Keratinocyte (primary cell): ENCODE results near the gene EXOSC5. TPM values are rescaled to one million over a fixed set of nuclear protein-coding genes. Genes with fewer than 3 reads are reported as not detected.

Experiments used
- DNase-seq: peaks from one replicate; pipeline ENCODE4 v3.0.0-alpha.2; 2011; ENCODE audit warnings: low read depth, missing footprints, low spot score
- FAIRE-seq: peaks from 2 replicates; lab custom pipeline; 2011; peaks lifted over from hg19 to GRCh38; lab: Jason Lieb, UNC
- H2AFZ ChIP-seq: 2 replicates; pipeline ENCODE4 v1.6.0; 2012; ENCODE audit warnings: low read length, control low read depth, inconsistent platforms; ENCODE audit not compliant: control insufficient read depth
- H3K27ac ChIP-seq: 2 replicates; pipeline ENCODE4 v1.5.1; 2011; ENCODE audit warnings: low read length; ENCODE audit not compliant: control insufficient read depth, insufficient read depth
- H3K27me3 ChIP-seq: 3 replicates; pipeline ENCODE4 v1.6.0; 2011; ENCODE audit warnings: low read length; ENCODE audit not compliant: control insufficient read depth, insufficient read depth; ENCODE audit errors: extremely low read depth
- H3K36me3 ChIP-seq, 2 experiments: 2 replicates in 1 of 2; 3 replicates in 1 of 2; pipeline ENCODE4 v1.5.1; 2011; ENCODE audit warnings: low read length in 2 of 2, mild to moderate bottlenecking in 1 of 2; ENCODE audit not compliant: control insufficient read depth in 2 of 2, insufficient read depth in 2 of 2; ENCODE audit errors: extremely low read depth in 1 of 2
- H3K4me1 ChIP-seq: 3 replicates; pipeline ENCODE4 v1.5.1; 2011; ENCODE audit warnings: low read length; ENCODE audit not compliant: control insufficient read depth, insufficient read depth; ENCODE audit errors: extremely low read depth
- H3K4me2 ChIP-seq: 3 replicates; pipeline ENCODE4 v1.6.0; 2011; ENCODE audit warnings: low read depth, low read length; ENCODE audit not compliant: control insufficient read depth, insufficient read depth; ENCODE audit errors: extremely low read depth
- H3K4me3 ChIP-seq, 3 experiments: fragments of 200-600 bp in 1 of 3; sonication (generic) in 1 of 3; 2 replicates in 2 of 3; 3 replicates in 1 of 3; pipeline ENCODE4 v1.5.1; 2011 to 2016; ENCODE audit warnings: low read length in 3 of 3, mild to moderate bottlenecking in 3 of 3, control low read depth in 2 of 3, inconsistent platforms in 1 of 3, low read depth in 1 of 3, mixed read lengths in 1 of 3, mixed run types in 1 of 3, moderate library complexity in 1 of 3; ENCODE audit not compliant: control insufficient read depth in 2 of 3, insufficient read depth in 2 of 3; ENCODE audit errors: extremely low read depth in 1 of 3
- H3K79me2 ChIP-seq: 2 replicates; pipeline ENCODE4 v1.6.0; 2012; ENCODE audit warnings: low read length; ENCODE audit not compliant: control insufficient read depth, insufficient read depth
- H3K9ac ChIP-seq: 3 replicates; pipeline ENCODE4 v1.6.0; 2011; ENCODE audit warnings: low read length; ENCODE audit not compliant: control insufficient read depth, insufficient read depth; ENCODE audit errors: extremely low read depth
- H3K9me1 ChIP-seq: 3 replicates; pipeline ENCODE4 v1.6.0; 2011; ENCODE audit warnings: low read length; ENCODE audit not compliant: control insufficient read depth, insufficient read depth; ENCODE audit errors: extremely low read depth
- H3K9me3 ChIP-seq: 2 replicates; pipeline ENCODE4 v1.5.1; 2012; ENCODE audit warnings: low read depth, low read length; ENCODE audit not compliant: control insufficient read depth
- H4K20me1 ChIP-seq: 3 replicates; pipeline ENCODE4 v1.6.0; 2011; ENCODE audit warnings: low read length; ENCODE audit not compliant: control insufficient read depth, insufficient read depth; ENCODE audit errors: extremely low read depth
- CTCF ChIP-seq, 3 experiments: IDR thresholded peaks in 1 of 3; conservative IDR thresholded peaks in 1 of 3; optimal IDR thresholded peaks in 1 of 3; 2 replicates in 2 of 3; 3 replicates in 1 of 3; pipeline versions ENCODE3 to v1.5.1; 2011; ENCODE audit warnings: low read length in 3 of 3, mild to moderate bottlenecking in 3 of 3, moderate library complexity in 2 of 3, control low read depth in 1 of 3, inconsistent platforms in 1 of 3; ENCODE audit not compliant: insufficient read depth in 2 of 3; ENCODE audit errors: extremely low read depth in 1 of 3
- EZH2 ChIP-seq: IDR thresholded peaks from one replicate; pipeline ENCODE4 v1.6.1; 2012; ENCODE audit warnings: inconsistent platforms, mild to moderate bottlenecking, low read length, moderate library complexity
- dilution Hi-C: fragments of 300-500 bp; cut with MboI; formaldehyde crosslinking; loops from one replicate; pipeline ENCODE4 v1.7.0; 2020; ENCODE audit warnings: low sequenced_read_pairs; ENCODE audit not compliant: extremely low pct_ligation_motif_present
- polyA plus RNA-seq, 5 experiments: library from polyadenylated mRNA; depleted of rRNA in 3 of 5; stranded (reverse) in 3 of 5; stranded (forward) in 1 of 5; unstranded in 1 of 5; fragments of >200 nt; gene quantifications; 1 replicate in 1 of 5; 2 replicates in 3 of 5; 3 replicates in 1 of 5; pipeline versions ENCODE4 v1.2.1 to v1.2.3, GENCODE V29; 2011 to 2012; ENCODE audit warnings: missing spikeins in 2 of 5, low read depth in 1 of 5, low replicate concordance in 1 of 5

EXOSC5 gene
- polyA plus RNA-seq, 1 donor (not counting 4 experiments of a cell fraction or from before 2014, with no cell fraction given), result 12.5 TPM

GRCh38 chr19:41412953-41413352, 15.8 kb upstream of the EXOSC5 start:
- Histone ChIP-seq H3K27me3 (no peaks in the 10 kb centered on the region), H3K4me2 (no peak overlapping the region), H3K27ac (no peak overlapping the region), H4K20me1 (no peaks in the 10 kb centered on the region), H3K4me1 (peaks cover 5% of the 10 kb centered on the region), H3K4me3 (no peak overlapping the region), H3K9ac (no peak overlapping the region), H3K36me3 (peaks cover 0 to 5% of the 10 kb centered on the region in 2 experiments), H3K9me3 (no peaks in the 10 kb centered on the region), H3K9me1 (no peaks in the 10 kb centered on the region), H2AFZ (no peak overlapping the region), H3K79me2 (no peaks in the 10 kb centered on the region)
- TF ChIP-seq CTCF (optimal IDR thresholded peaks at IDR 0.05 in 1 of 3, IDR thresholded peaks at IDR 0.05 in 1 of 3, conservative IDR thresholded peaks at IDR 0.05 in 1 of 3; ENCODE audit: extremely low read depth in 1 of 3, insufficient read depth in 2 of 3, low read length in 3 of 3) (no peak), EZH2 (no peak)
- FAIRE-seq (no peak), DNase-seq (no peak)
- dilution Hi-C loops, result no loop called here

- no peak overlapping the region for H3K4me3 ChIP-seq
- peaks cover 5% of the 10 kb centered on the region for H3K4me1 ChIP-seq
- H3K27me3 ChIP-seq, result no peaks in the 10 kb centered on the region
- no peak overlapping the region for H3K4me2 ChIP-seq
- no peak for DNase-seq
- no peaks in the 10 kb centered on the region for H3K9me1 ChIP-seq
- H2AFZ ChIP-seq, result no peak overlapping the region
- no peak overlapping the region for H3K27ac ChIP-seq
- H3K79me2 ChIP-seq, result no peaks in the 10 kb centered on the region
- no peak overlapping the region for H3K9ac ChIP-seq
- H4K20me1 ChIP-seq, result no peaks in the 10 kb centered on the region
- TF ChIP-seq EZH2 (no peak), CTCF (optimal IDR thresholded peaks at IDR 0.05 in 1 of 3, IDR thresholded peaks at IDR 0.05 in 1 of 3, conservative IDR thresholded peaks at IDR 0.05 in 1 of 3; ENCODE audit: extremely low read depth in 1 of 3, insufficient read depth in 2 of 3, low read length in 3 of 3) (no peak)
- H3K9me3 ChIP-seq, result no peaks in the 10 kb centered on the region
- H3K36me3 ChIP-seq, result peaks cover 0 to 5% of the 10 kb centered on the region in 2 experiments
- dilution Hi-C loops, result no loop called here
- no peak for FAIRE-seq
Observed at GRCh38 chr19:41411968-41412265, 14.8 kb upstream of the EXOSC5 start.
